MM.1S (cell line): ENCODE measurements around the gene GRM1.

ENCODE experiments used
- DNase-seq: peaks from one replicate; pipeline ENCODE4 v3.0.0-alpha.2; 2015
- H2AFZ ChIP-seq: fragments of 300-600 bp; sonication (generic); 2 replicates; pipeline ENCODE4 v1.6.0; 2016; ENCODE audit warnings: antibody characterized with exemption, low read length
- H3F3A ChIP-seq: fragments of 300-600 bp; sonication (generic); 2 replicates; pipeline ENCODE4 v1.6.1; 2016; ENCODE audit warnings: mild to moderate bottlenecking, antibody characterized with exemption, low read length, moderate library complexity, mixed read lengths; ENCODE audit not compliant: insufficient read depth
- H3K27ac ChIP-seq: fragments of 300-600 bp; sonication (generic); 2 replicates; pipeline ENCODE4 v1.5.1; 2016; ENCODE audit warnings: mild to moderate bottlenecking, low read length
- H3K27me3 ChIP-seq: fragments of 300-600 bp; sonication (generic); replicated peaks from 2 replicates; pipeline ENCODE4 v1.6.0; 2016; ENCODE audit warnings: low read length; ENCODE audit not compliant: insufficient read depth
- H3K36me3 ChIP-seq: fragments of 300-600 bp; sonication (generic); replicated peaks from 2 replicates; pipeline ENCODE4 v1.6.1; 2016; ENCODE audit warnings: mild to moderate bottlenecking, low read length, mixed read lengths; ENCODE audit not compliant: insufficient read depth
- H3K4me1 ChIP-seq: fragments of 300-600 bp; sonication (generic); 2 replicates; pipeline ENCODE4 v1.6.1; 2016; ENCODE audit warnings: low read length, mixed read lengths
- H3K4me2 ChIP-seq: fragments of 300-600 bp; sonication (generic); 2 replicates; pipeline ENCODE4 v1.6.0; 2016; ENCODE audit warnings: low read depth, low read length
- H3K4me3 ChIP-seq: fragments of 300-600 bp; sonication (generic); 2 replicates; pipeline ENCODE4 v1.5.1; 2016; ENCODE audit warnings: low read length, mixed read lengths
- H3K79me2 ChIP-seq: fragments of 300-600 bp; sonication (generic); 2 replicates; pipeline ENCODE4 v1.6.1; 2016; ENCODE audit warnings: mixed run types, low read length, mixed read lengths
- H3K9ac ChIP-seq: fragments of 300-600 bp; sonication (generic); 2 replicates; pipeline ENCODE4 v1.6.1; 2016; ENCODE audit warnings: low read length, mixed read lengths
- H3K9me2 ChIP-seq: fragments of 300-600 bp; sonication (generic); replicated peaks from 2 replicates; pipeline ENCODE4 v1.6.1; 2016; ENCODE audit warnings: mild to moderate bottlenecking, low read length, mixed read lengths; ENCODE audit not compliant: insufficient read depth
- H3K9me3 ChIP-seq: fragments of 300-600 bp; sonication (generic); replicated peaks from 2 replicates; pipeline ENCODE4 v1.6.1; 2016; ENCODE audit warnings: mild to moderate bottlenecking, low read length, mixed read lengths; ENCODE audit not compliant: insufficient read depth
- H4K20me1 ChIP-seq: fragments of 300-600 bp; sonication (generic); 2 replicates; pipeline ENCODE4 v1.6.1; 2016; ENCODE audit warnings: mild to moderate bottlenecking, low read length, moderate library complexity, mixed read lengths; ENCODE audit not compliant: insufficient read depth
- CTCF ChIP-seq: fragments of 300-600 bp; sonication (generic); IDR thresholded peaks from 2 replicates; pipeline ENCODE4 v1.5.1; 2016; ENCODE audit warnings: antibody characterized with exemption, low read length, mixed read lengths
- EZH2 ChIP-seq: fragments of 300-600 bp; sonication (generic); optimal IDR thresholded peaks from 2 replicates; pipeline ENCODE3; 2017; ENCODE audit warnings: low read depth, mild to moderate bottlenecking, antibody characterized with exemption, low read length, mixed read lengths
- EZH2phosphoT487 ChIP-seq: fragments of 300-600 bp; sonication (generic); IDR thresholded peaks from 2 replicates; pipeline ENCODE4 v1.6.1; 2018; ENCODE audit warnings: antibody characterized with exemption, low read length

The GRM1 gene

GRCh38 chr6:146100776-146101175 lies 71.9 kb downstream of the GRM1 start:
- no peak overlapping the region for H2AFZ ChIP-seq
- DNase-seq, result no peak
- H3K79me2 ChIP-seq, result no peaks in the 10 kb centered on the region
- no peak overlapping the region for H3K4me2 ChIP-seq
- no peaks in the 10 kb centered on the region for H3K9me2 ChIP-seq
- no peak overlapping the region for H3K27ac ChIP-seq
- H4K20me1 ChIP-seq, result no peaks in the 10 kb centered on the region
- no peaks in the 10 kb centered on the region for H3K9me3 ChIP-seq
- H3K9ac ChIP-seq, result no peak overlapping the region
- TF ChIP-seq CTCF (no peak), EZH2phosphoT487 (no peak), EZH2 (no peak)
- H3F3A ChIP-seq, result no peaks in the 10 kb centered on the region
- H3K4me1 ChIP-seq, result no peaks in the 10 kb centered on the region
- H3K27me3 ChIP-seq, result no peaks in the 10 kb centered on the region
- no peaks in the 10 kb centered on the region for H3K36me3 ChIP-seq
- H3K4me3 ChIP-seq, result no peak overlapping the region

- no peaks in the 10 kb centered on the region for H3K79me2 ChIP-seq
- no peaks in the 10 kb centered on the region for H3K9me3 ChIP-seq
- H3K9me2 ChIP-seq, result no peaks in the 10 kb centered on the region
- H3F3A ChIP-seq, result no peaks in the 10 kb centered on the region
- no peaks in the 10 kb centered on the region for H3K36me3 ChIP-seq
- no peak overlapping the region for H3K4me2 ChIP-seq
- no peaks in the 10 kb centered on the region for H3K27me3 ChIP-seq
- DNase-seq, result no peak
- no peak overlapping the region for H2AFZ ChIP-seq
- H3K4me1 ChIP-seq, result no peaks in the 10 kb centered on the region
- no peak overlapping the region for H3K9ac ChIP-seq
- H3K4me3 ChIP-seq, result no peak overlapping the region
- TF ChIP-seq CTCF, result no peak
- no peak for TF ChIP-seq EZH2phosphoT487
- no peak for TF ChIP-seq EZH2
- H4K20me1 ChIP-seq, result no peaks in the 10 kb centered on the region
- no peak overlapping the region for H3K27ac ChIP-seq
Observed at GRCh38 chr6:146103416-146104072, 74.7 kb downstream of the GRM1 start.

- H3K27ac ChIP-seq, result no peak overlapping the region
- no peak overlapping the region for H3K4me3 ChIP-seq
- no peaks in the 10 kb centered on the region for H3K27me3 ChIP-seq
- H3K9me2 ChIP-seq, result no peaks in the 10 kb centered on the region
- no peaks in the 10 kb centered on the region for H3F3A ChIP-seq
- H3K79me2 ChIP-seq, result no peaks in the 10 kb centered on the region
- no peak for DNase-seq
- H3K9ac ChIP-seq, result no peak overlapping the region
- no peak for TF ChIP-seq EZH2phosphoT487
- TF ChIP-seq EZH2, result no peak
- no peaks in the 10 kb centered on the region for H3K36me3 ChIP-seq
- no peak overlapping the region for H2AFZ ChIP-seq
- no peaks in the 10 kb centered on the region for H3K4me1 ChIP-seq
- H4K20me1 ChIP-seq, result no peaks in the 10 kb centered on the region
- H3K9me3 ChIP-seq, result no peaks in the 10 kb centered on the region
- H3K4me2 ChIP-seq, result no peak overlapping the region
Observed at GRCh38 chr6:146106532-146106931, 77.7 kb downstream of the GRM1 start.

- H3K79me2 ChIP-seq, result no peaks in the 10 kb centered on the region
- no peaks in the 10 kb centered on the region for H3K9me3 ChIP-seq
- H3K4me3 ChIP-seq, result no peak overlapping the region
- H3K27ac ChIP-seq, result no peak overlapping the region
- no peak overlapping the region for H3K4me2 ChIP-seq
- H2AFZ ChIP-seq, result no peak overlapping the region
- no peaks in the 10 kb centered on the region for H3K36me3 ChIP-seq
- H3K4me1 ChIP-seq, result no peaks in the 10 kb centered on the region
- no peak overlapping the region for H3K9ac ChIP-seq
- H3K9me2 ChIP-seq, result no peaks in the 10 kb centered on the region
- no peak for DNase-seq
- H3F3A ChIP-seq, result no peaks in the 10 kb centered on the region
- no peaks in the 10 kb centered on the region for H3K27me3 ChIP-seq
- TF ChIP-seq CTCF (no peak), EZH2 (no peak), EZH2phosphoT487 (no peak)
- H4K20me1 ChIP-seq, result no peaks in the 10 kb centered on the region
Observed at GRCh38 chr6:146110990-146111389, 82.1 kb downstream of the GRM1 start.
